ENCODE results near the gene ZNF358.

Gene ZNF358

DNA sequence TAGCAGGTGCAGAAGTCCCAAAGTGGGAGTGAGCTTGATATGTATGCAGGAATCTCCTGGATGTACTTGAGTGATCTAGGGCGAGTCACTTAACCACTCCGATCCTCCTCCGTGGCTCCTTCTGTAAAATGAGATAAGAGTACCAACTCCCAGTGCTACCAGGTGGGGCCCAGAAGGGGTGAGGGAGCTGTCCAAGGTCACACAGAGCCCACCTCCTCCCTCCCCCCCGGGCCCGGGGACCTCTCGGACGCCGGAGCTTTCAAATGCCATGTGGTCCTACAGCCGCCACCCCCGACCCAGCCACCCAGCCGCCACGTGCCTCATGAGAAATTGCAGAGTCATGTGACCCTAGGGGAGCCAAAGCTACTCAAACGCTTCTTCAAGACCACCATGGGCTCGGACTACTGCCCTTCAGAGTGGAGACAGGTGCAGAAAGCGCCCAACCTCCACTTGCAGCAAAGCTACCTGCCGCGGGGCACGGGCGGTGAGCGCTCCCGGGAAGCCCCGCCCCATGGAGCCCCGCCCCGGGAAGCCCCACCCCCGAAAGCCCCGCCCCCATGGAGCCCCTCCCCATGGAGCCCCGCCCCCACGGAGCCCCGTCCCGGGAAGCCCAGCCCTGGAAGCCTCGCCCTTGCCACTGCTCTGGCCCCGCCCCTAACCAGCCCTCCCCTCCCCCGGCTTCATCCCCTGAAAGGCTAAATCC, 10.1 kb upstream of the ZNF358 start:
- DNase-seq, result no peak
- Histone ChIP-seq H3K9me3 (ENCODE audit: control insufficient read depth, low read length) (no peaks in the 10 kb centered on the region), H3K36me3 (ENCODE audit: control insufficient read depth, insufficient read depth, low read length) (no peaks in the 10 kb centered on the region), H3K4me3 (ENCODE audit: insufficient read depth, low read depth, low read length, poor library complexity, severe bottlenecking) (no peak overlapping the region), H3K27ac (ENCODE audit: insufficient read depth, low read length, poor library complexity, severe bottlenecking) (no peak overlapping the region), H3K4me1 (ENCODE audit: control insufficient read depth, insufficient read depth, low read length, poor library complexity, severe bottlenecking) (peaks cover 17% of the 10 kb centered on the region), H3K27me3 (replicated peaks; ENCODE audit: control insufficient read depth, insufficient read depth, low read length, poor library complexity, severe bottlenecking) (peaks cover 8% of the 10 kb centered on the region)

DNA sequence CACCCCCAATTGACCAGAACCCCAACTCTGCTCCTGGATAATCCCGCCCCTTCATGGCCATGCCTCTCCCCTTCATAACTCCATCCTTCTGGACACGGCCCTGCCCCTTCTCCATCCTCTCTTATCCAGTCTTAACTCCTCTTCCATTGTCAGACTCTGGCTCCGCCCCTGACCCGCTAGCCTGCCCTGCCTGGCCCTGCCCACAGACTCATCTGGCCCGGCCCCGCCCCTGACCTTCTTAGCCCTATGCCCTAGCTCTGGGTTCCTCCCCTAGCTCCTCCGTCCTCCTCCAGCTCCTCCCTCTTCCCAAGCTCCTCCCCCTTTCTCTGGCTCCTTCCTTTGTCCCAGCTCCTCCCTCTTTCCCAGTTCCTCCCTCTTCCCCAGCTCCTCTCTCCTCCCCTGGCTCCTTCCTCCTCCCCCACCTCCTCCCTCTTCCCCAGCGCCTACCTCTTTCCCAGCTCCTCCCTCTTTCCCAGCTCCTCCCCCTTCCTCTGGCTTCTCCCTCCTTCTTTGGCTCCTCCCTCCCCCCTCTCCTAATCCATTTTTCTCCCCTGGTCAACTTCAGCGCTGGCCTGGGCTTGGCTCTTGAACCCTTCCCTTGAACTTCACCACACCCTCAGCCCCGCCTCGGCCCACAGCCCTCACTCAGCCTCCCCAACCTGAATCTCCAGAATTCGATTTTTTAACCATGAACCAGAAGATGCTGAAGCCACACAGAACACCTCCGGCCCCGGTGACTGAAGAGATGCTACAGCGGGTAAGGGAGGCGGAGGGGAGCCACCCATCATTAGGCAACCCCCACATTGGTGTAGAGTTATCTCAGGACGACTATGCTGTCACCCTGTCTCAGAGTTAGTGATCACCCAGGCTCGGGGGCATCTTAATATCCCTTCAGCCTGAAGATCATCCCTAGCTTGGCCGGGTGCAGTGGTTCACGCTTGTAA, 9.2 kb upstream of the ZNF358 start:
- Histone ChIP-seq H3K27me3 (replicated peaks; ENCODE audit: control insufficient read depth, insufficient read depth, low read length, poor library complexity, severe bottlenecking) (peaks cover 7% of the 10 kb centered on the region), H3K4me3 (ENCODE audit: insufficient read depth, low read depth, low read length, poor library complexity, severe bottlenecking) (no peak overlapping the region), H3K9me3 (ENCODE audit: control insufficient read depth, low read length) (no peaks in the 10 kb centered on the region), H3K36me3 (ENCODE audit: control insufficient read depth, insufficient read depth, low read length) (no peaks in the 10 kb centered on the region), H3K27ac (ENCODE audit: insufficient read depth, low read length, poor library complexity, severe bottlenecking) (no peak overlapping the region), H3K4me1 (ENCODE audit: control insufficient read depth, insufficient read depth, low read length, poor library complexity, severe bottlenecking) (peaks cover 13% of the 10 kb centered on the region)
- DNase-seq, result peak in 1 of 3 donors; percentile 22

- Histone ChIP-seq H3K27me3 (replicated peaks; ENCODE audit: control insufficient read depth, insufficient read depth, low read length, poor library complexity, severe bottlenecking) (peaks cover 7% of the 10 kb centered on the region), H3K36me3 (ENCODE audit: control insufficient read depth, insufficient read depth, low read length) (no peaks in the 10 kb centered on the region), H3K9me3 (ENCODE audit: control insufficient read depth, low read length) (no peaks in the 10 kb centered on the region), H3K4me1 (ENCODE audit: control insufficient read depth, insufficient read depth, low read length, poor library complexity, severe bottlenecking) (peaks cover 13% of the 10 kb centered on the region), H3K4me3 (ENCODE audit: insufficient read depth, low read depth, low read length, poor library complexity, severe bottlenecking) (no peak overlapping the region), H3K27ac (ENCODE audit: insufficient read depth, low read length, poor library complexity, severe bottlenecking) (no peak overlapping the region)
- no peak for DNase-seq
Observed at GRCh38 chr19:7507884-7508283, 8.0 kb upstream of the ZNF358 start.

GRCh38 chr19:7509625-7510024, 6.3 kb upstream of the ZNF358 start:
- Histone ChIP-seq H3K36me3 (ENCODE audit: control insufficient read depth, insufficient read depth, low read length) (no peaks in the 10 kb centered on the region), H3K9me3 (ENCODE audit: control insufficient read depth, low read length) (no peaks in the 10 kb centered on the region), H3K27me3 (replicated peaks; ENCODE audit: control insufficient read depth, insufficient read depth, low read length, poor library complexity, severe bottlenecking) (peaks cover 7% of the 10 kb centered on the region), H3K4me1 (ENCODE audit: control insufficient read depth, insufficient read depth, low read length, poor library complexity, severe bottlenecking) (peaks cover 13% of the 10 kb centered on the region), H3K4me3 (ENCODE audit: insufficient read depth, low read depth, low read length, poor library complexity, severe bottlenecking) (no peak overlapping the region), H3K27ac (ENCODE audit: insufficient read depth, low read length, poor library complexity, severe bottlenecking) (no peak overlapping the region)
- no peak for DNase-seq

DNA sequence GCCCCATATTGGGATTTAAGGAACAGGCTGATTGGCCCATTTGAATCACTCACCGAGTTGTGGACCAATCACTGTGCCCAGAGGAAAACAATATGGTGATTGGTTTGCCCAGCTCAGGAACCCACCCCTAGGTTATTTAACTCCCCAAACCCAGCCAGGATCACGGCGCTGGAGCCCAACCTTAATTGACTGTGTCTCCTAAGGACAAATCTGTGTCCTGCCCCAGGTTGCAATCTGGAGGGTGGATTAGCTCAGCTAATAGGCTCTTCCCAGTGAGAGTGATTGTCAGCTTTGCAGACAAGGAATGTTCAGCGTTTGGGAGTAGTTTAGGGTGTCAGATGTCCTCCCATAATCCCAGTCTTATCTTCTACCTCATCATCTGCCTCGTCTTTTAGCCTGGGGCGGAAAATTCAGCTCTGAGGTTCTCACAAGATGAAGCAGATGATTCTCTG, 3.5 kb upstream of the ZNF358 start:
- no peak for DNase-seq
- Histone ChIP-seq H3K9me3 (ENCODE audit: control insufficient read depth, low read length) (no peaks in the 10 kb centered on the region), H3K36me3 (ENCODE audit: control insufficient read depth, insufficient read depth, low read length) (no peaks in the 10 kb centered on the region), H3K27ac (ENCODE audit: insufficient read depth, low read length, poor library complexity, severe bottlenecking) (no peak overlapping the region), H3K4me1 (ENCODE audit: control insufficient read depth, insufficient read depth, low read length, poor library complexity, severe bottlenecking) (peaks cover 3% of the 10 kb centered on the region), H3K27me3 (replicated peaks; ENCODE audit: control insufficient read depth, insufficient read depth, low read length, poor library complexity, severe bottlenecking) (peaks cover 3% of the 10 kb centered on the region), H3K4me3 (ENCODE audit: insufficient read depth, low read depth, low read length, poor library complexity, severe bottlenecking) (no peak overlapping the region)

GRCh38 chr19:7513809-7514642, 1.9 kb upstream of the ZNF358 start:
- no peak for DNase-seq
- H3K4me1 ChIP-seq (ENCODE audit: control insufficient read depth, insufficient read depth, low read length, poor library complexity, severe bottlenecking), result peaks cover 3% of the 10 kb centered on the region
- H3K4me3 ChIP-seq (ENCODE audit: insufficient read depth, low read depth, low read length, poor library complexity, severe bottlenecking), result no peak overlapping the region
- no peaks in the 10 kb centered on the region for H3K36me3 ChIP-seq (ENCODE audit: control insufficient read depth, insufficient read depth, low read length)
- H3K27ac ChIP-seq (ENCODE audit: insufficient read depth, low read length, poor library complexity, severe bottlenecking), result no peak overlapping the region
- peaks cover 3% of the 10 kb centered on the region for H3K27me3 ChIP-seq (replicated peaks; ENCODE audit: control insufficient read depth, insufficient read depth, low read length, poor library complexity, severe bottlenecking)
- no peaks in the 10 kb centered on the region for H3K9me3 ChIP-seq (ENCODE audit: control insufficient read depth, low read length)

DNA sequence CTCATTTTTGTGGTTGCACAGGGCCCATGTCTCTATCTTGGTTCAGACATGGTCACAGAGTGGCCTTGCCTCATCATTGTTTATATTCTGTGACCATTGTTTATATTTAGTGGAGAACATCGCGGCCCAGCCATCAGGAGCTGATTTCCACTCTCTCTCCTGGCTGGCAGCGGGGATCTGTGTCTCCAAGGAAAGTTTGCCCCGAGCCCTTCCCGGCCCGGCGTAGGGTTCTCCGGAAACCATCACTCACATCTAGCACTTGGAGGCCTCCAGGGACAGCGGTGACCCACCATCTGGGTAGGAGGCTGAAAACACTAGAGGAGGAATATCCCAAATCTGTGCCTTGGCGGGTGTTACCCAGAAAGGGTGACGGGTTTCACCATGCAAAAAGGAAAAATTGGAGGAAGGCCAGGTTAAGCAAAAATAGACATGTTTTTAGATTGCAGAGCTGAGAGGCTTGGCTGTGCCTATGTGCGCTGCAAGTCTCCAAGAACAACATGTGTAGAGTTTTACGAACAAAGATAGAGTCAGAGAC, 726 bp upstream of the ZNF358 start:
- no peak overlapping the region for H3K4me3 ChIP-seq (ENCODE audit: insufficient read depth, low read depth, low read length, poor library complexity, severe bottlenecking)

GRCh38 chr19:7516333-7516732, 430 bp downstream of the ZNF358 start:
- peaks cover 3% of the 10 kb centered on the region for H3K27me3 ChIP-seq (replicated peaks; ENCODE audit: control insufficient read depth, insufficient read depth, low read length, poor library complexity, severe bottlenecking)
- no peaks in the 10 kb centered on the region for H3K9me3 ChIP-seq (ENCODE audit: control insufficient read depth, low read length)
- peaks cover 3% of the 10 kb centered on the region for H3K4me1 ChIP-seq (ENCODE audit: control insufficient read depth, insufficient read depth, low read length, poor library complexity, severe bottlenecking)
- no peak for DNase-seq
- peak overlapping the region; percentile 17 for H3K4me3 ChIP-seq (ENCODE audit: insufficient read depth, low read depth, low read length, poor library complexity, severe bottlenecking)
- H3K36me3 ChIP-seq (ENCODE audit: control insufficient read depth, insufficient read depth, low read length), result no peaks in the 10 kb centered on the region
- no peak overlapping the region for H3K27ac ChIP-seq (ENCODE audit: insufficient read depth, low read length, poor library complexity, severe bottlenecking)

More for the DNA sequence above, 726 bp upstream of the ZNF358 start:
- peaks cover 3% of the 10 kb centered on the region for H3K27me3 ChIP-seq (replicated peaks; ENCODE audit: control insufficient read depth, insufficient read depth, low read length, poor library complexity, severe bottlenecking)
- H3K27ac ChIP-seq (ENCODE audit: insufficient read depth, low read length, poor library complexity, severe bottlenecking), result no peak overlapping the region
- peaks cover 3% of the 10 kb centered on the region for H3K4me1 ChIP-seq (ENCODE audit: control insufficient read depth, insufficient read depth, low read length, poor library complexity, severe bottlenecking)
- no peaks in the 10 kb centered on the region for H3K36me3 ChIP-seq (ENCODE audit: control insufficient read depth, insufficient read depth, low read length)
- H3K9me3 ChIP-seq (ENCODE audit: control insufficient read depth, low read length), result no peaks in the 10 kb centered on the region
- DNase-seq, result no peak

- H3K27me3 ChIP-seq (replicated peaks; ENCODE audit: control insufficient read depth, insufficient read depth, low read length, poor library complexity, severe bottlenecking), result peaks cover 3% of the 10 kb centered on the region
- H3K4me3 ChIP-seq (ENCODE audit: insufficient read depth, low read depth, low read length, poor library complexity, severe bottlenecking), result no peak overlapping the region
- no peaks in the 10 kb centered on the region for H3K36me3 ChIP-seq (ENCODE audit: control insufficient read depth, insufficient read depth, low read length)
- DNase-seq, result no peak
- no peaks in the 10 kb centered on the region for H3K9me3 ChIP-seq (ENCODE audit: control insufficient read depth, low read length)
- peaks cover 3% of the 10 kb centered on the region for H3K4me1 ChIP-seq (ENCODE audit: control insufficient read depth, insufficient read depth, low read length, poor library complexity, severe bottlenecking)
- no peak overlapping the region for H3K27ac ChIP-seq (ENCODE audit: insufficient read depth, low read length, poor library complexity, severe bottlenecking)
Observed at GRCh38 chr19:7516878-7517277, 975 bp downstream of the ZNF358 start.
